ENCODE measurements around the gene B3GNT7.
"Not testable (repeated sequence)": the region's sequence is repeated elsewhere in the genome, so short reads cannot be mapped to it uniquely, and the experiment has no call there.

The B3GNT7 gene

GRCh38 chr2:231404183-231404578 lies 8.7 kb downstream of the B3GNT7 start:
- DNase-seq = not testable (repeated sequence)

DNA sequence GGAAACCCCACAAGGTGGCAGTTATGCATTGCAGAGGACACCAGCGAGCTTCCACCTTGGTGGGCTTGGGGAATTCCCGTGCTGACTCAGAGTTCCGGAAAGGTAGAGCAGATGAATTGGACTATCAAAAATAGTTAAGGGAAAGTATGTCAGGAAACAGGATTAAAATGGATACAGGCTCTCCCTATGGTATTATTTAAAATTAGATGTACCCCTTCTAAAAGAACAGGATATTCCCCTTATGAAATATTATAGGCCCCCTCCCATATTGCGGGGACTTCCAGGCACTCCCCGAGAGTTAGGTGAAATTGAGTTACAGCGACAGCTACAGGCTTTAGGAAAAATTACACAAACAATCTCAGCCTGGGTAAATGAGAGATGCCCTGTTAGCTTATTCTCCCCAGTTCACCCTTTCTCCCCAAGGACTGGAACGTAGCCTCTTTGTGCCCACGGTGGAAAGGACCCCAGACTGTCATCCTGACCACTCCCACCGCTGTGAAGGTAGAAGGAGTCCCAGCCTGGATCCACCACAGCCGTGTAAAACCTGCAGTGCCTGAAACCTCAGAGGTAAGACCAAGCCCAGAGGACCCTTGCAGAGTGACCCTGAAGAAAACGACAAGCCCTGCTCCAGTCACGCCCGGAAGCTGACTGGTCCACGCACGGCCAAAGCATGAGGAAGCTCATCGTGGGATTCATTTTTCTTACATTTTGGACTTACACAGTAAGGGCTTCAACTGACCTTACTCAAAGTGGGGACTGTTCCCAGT lies 10.3 kb downstream of the B3GNT7 start:
- not testable (repeated sequence) for DNase-seq

GRCh38 chr2:231407686-231408085 lies 12.2 kb downstream of the B3GNT7 start:
- DNase-seq = not testable (repeated sequence)

GRCh38 chr2:231408304-231408703 lies 12.8 kb downstream of the B3GNT7 start:
- DNase-seq = not testable (repeated sequence)

- no peak for DNase-seq
Observed at GRCh38 chr2:231409776-231410175, 14.3 kb downstream of the B3GNT7 start.

DNA sequence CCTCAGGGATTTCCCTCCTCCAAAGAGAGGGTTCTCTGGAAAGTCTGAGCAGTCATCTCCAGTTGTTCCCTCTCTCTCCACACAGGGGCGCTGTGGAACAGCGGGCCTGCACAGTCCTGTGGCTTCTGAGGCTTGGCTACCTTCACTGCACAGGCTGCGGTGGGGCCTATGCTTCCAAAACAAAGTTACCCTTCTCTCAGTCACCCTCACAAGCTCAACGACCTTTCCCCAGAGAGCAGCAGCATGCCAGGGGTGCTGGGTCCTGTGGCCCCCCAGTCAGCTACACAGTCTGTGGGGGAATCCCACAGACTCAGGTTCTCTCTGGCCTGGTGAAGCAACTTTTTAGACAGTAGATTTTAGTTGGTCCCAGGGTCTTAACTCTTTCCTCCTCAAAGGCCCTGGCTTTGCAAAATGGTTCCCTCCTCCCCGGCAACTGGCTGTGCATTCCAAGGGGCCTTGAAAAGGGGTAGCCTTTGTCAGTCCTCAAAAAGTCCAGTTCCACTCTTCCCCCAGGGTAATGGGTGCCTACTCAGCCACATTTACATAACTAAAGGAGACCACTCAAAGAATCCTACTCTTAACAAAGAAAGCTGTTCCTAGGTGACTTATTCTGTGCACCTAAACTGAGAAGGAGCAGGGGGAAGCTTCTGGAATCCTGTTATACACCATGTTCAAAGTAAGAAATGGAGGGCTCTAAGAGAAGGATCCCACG lies 14.9 kb downstream of the B3GNT7 start:
- no peak for DNase-seq

- DNase-seq = no peak
Observed at GRCh38 chr2:231411237-231411636, 15.7 kb downstream of the B3GNT7 start.

DNA sequence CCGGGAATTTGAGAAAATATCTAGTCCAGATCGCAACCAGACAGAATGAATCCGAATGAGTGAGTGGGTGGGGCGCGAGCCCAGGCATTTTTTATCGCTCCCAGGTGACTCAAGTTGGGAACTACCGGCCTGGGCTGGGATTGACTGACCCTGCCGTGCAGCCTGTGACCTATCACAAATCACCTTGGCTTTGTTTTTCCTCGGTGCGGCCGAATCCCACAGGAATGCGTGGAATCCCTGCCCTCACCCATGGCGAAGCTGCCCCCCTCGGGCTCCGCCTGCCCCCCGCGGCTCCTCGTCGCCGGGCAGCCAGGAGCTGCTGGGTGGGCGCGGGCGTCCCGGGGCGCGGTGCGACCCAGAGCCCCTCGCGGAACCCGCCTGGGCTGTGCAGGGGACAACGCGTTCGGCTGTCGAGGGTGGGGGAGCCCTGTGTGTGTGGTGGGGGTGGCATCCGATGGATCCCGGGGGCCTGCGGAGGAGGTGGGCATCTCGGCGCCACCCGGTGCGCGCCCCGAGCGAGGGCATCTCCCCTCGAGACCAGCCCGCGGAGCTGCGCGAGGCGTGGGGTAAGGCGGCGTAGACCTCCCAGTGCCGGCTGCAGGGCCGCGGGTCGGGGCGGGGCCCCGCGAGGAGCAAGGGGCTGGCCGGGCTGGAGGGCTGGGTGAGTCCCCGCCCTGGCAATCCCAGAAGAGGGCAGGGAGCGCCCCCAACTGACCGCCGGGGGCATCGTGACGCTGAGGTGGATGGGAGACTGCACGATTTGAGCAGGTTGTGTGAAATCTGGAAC lies 16.5 kb downstream of the B3GNT7 start:
- peak; percentile 83 for DNase-seq

DNA sequence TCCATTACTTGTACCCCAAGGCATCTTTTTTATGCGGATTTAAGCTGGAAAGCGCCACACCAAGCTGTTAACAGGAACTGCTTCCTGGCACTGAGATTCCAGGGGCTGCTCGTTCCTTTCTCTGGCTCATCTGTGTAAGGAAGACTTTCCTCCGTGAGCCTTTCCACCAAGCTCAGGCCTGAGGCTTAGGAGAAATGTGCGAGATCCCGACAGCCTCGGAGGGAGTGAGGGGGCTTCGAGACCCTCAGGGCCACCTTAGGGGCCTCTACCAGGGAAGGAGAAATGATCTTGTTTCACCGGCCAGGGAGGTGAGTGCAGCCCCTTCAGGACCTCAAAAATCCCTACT lies 17.1 kb downstream of the B3GNT7 start:
- DNase-seq = no peak

- DNase-seq = no peak
Observed at GRCh38 chr2:231413456-231413855, 17.9 kb downstream of the B3GNT7 start.

GRCh38 chr2:231413921-231414476 lies 18.5 kb downstream of the B3GNT7 start:
- no peak for DNase-seq

- no peak for DNase-seq
Observed at GRCh38 chr2:231415029-231415428, 19.5 kb downstream of the B3GNT7 start.

GRCh38 chr2:231418820-231419640 lies 23.5 kb downstream of the B3GNT7 start:
- DNase-seq = no peak

DNA sequence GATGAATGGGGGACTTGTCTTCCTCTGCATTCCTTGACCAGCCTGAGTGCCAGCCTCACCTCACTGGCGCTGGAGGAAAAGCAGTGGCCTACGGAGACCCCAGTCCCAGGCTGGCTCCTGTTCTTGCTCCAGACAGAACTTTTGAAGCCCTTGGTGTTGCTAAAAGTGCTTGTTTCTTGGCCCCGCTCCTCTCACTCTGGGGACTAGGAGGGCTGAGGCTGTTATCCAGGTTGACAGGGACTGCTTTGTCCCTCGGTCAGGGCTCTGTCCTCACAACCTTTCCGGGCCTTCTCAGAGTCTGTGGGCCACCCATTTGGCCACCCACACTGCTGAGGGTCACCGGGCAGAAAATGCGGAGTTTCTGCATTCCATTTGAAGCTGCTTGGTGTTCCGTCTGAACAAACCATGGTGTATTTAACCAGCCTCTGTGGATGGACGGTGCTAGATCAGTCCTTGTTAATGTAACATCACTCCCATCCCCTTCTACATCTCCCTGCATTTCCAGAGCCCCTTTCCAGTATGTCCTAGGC lies 25.6 kb downstream of the B3GNT7 start:
- DNase-seq = no peak

GRCh38 chr2:231422056-231422455 lies 26.5 kb downstream of the B3GNT7 start:
- no peak for DNase-seq

DNA sequence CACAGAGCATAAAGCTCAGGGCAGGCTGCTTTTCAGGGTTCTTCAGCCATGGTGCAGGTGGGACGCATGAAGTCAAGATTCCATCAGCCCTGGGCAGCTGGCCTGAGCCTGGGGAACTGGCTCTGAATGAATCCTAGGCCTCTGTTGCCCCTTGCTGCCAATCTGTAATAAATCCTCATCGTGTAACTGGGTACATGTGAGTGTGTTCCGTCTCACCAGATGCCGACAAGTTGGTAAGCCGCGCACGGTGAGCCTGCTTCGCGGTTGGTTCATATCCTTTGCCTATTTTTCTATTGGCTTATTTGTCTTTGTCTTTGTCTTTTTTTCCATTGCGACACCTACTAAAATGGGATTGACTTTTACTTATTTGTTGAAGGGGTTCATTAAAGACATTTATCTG lies 27.7 kb downstream of the B3GNT7 start:
- no peak for DNase-seq

GRCh38 chr2:231425291-231425810 lies 29.8 kb downstream of the B3GNT7 start:
- DNase-seq = no peak

GRCh38 chr2:231425811-231426703 lies 30.5 kb downstream of the B3GNT7 start:
- DNase-seq = no peak

GRCh38 chr2:231427116-231427515 lies 31.6 kb downstream of the B3GNT7 start:
- no peak for DNase-seq

GRCh38 chr2:231429152-231429551 lies 33.6 kb downstream of the B3GNT7 start:
- no peak for DNase-seq

DNA sequence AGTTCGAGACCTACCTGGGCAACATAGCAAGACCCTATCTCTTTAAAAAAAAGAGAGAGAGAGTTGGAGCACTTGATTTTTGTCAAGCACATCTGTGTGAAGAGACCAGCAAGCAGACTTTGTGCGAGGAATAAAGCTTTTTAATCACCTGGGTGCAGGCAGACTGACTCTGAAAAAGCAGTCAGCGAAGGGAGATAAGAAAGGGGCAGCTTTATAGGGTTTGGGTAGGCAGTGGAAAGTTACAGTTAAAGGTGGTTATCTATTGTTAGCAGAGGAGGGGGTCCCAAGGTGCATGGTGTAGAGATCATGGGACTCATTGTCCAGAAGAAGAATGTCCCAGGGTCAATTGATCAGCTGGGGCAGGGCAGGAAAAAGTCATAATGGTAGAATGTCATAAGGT lies 34.4 kb downstream of the B3GNT7 start:
- no peak for DNase-seq

Measured in fibroblast of skin of abdomen (primary cell).